Measurements from ENCODE around the gene EPHB1.

EPHB1 gene

GRCh38 chr3:134877788-134878187 lies 82.7 kb downstream of the EPHB1 start:
- H3K4me3 ChIP-seq (ENCODE audit: control insufficient read depth, low read depth, low read length), result no peak overlapping the region
- DNase-seq (ENCODE audit: low read depth), result no peak
- no peak for TF ChIP-seq CTCF (conservative IDR thresholded peaks at IDR 0.05; ENCODE audit: control insufficient read depth, insufficient read depth, low read depth, low read length)

GRCh38 chr3:134879990-134880389 lies 84.9 kb downstream of the EPHB1 start:
- H3K4me3 ChIP-seq (ENCODE audit: control insufficient read depth, low read depth, low read length), result no peak overlapping the region
- no peak for DNase-seq (ENCODE audit: low read depth)
- no peak for TF ChIP-seq CTCF (conservative IDR thresholded peaks at IDR 0.05; ENCODE audit: control insufficient read depth, insufficient read depth, low read depth, low read length)

GRCh38 chr3:134880431-134880830 lies 85.4 kb downstream of the EPHB1 start:
- H3K4me3 ChIP-seq (ENCODE audit: control insufficient read depth, low read depth, low read length), result no peak overlapping the region
- no peak for DNase-seq (ENCODE audit: low read depth)
- no peak for TF ChIP-seq CTCF (conservative IDR thresholded peaks at IDR 0.05; ENCODE audit: control insufficient read depth, insufficient read depth, low read depth, low read length)

GRCh38 chr3:134881305-134881704 lies 86.2 kb downstream of the EPHB1 start:
- DNase-seq (ENCODE audit: low read depth), result no peak
- TF ChIP-seq CTCF (conservative IDR thresholded peaks at IDR 0.05; ENCODE audit: control insufficient read depth, insufficient read depth, low read depth, low read length), result no peak
- H3K4me3 ChIP-seq (ENCODE audit: control insufficient read depth, low read depth, low read length), result no peak overlapping the region

- H3K4me3 ChIP-seq (ENCODE audit: control insufficient read depth, low read depth, low read length), result no peak overlapping the region
- no peak for TF ChIP-seq CTCF (conservative IDR thresholded peaks at IDR 0.05; ENCODE audit: control insufficient read depth, insufficient read depth, low read depth, low read length)
- peak; percentile 59 for DNase-seq (ENCODE audit: low read depth)
Observed at GRCh38 chr3:134883697-134884385, 88.8 kb downstream of the EPHB1 start.

GRCh38 chr3:134885877-134886621 lies 91.0 kb downstream of the EPHB1 start:
- peak; percentile 33 for TF ChIP-seq CTCF (conservative IDR thresholded peaks at IDR 0.05; ENCODE audit: control insufficient read depth, insufficient read depth, low read depth, low read length)
- no peak overlapping the region for H3K4me3 ChIP-seq (ENCODE audit: control insufficient read depth, low read depth, low read length)
- peak; percentile 57 for DNase-seq (ENCODE audit: low read depth)

Data from fibroblast of mammary gland (primary cell).